ENCODE measurements around the gene HDAC4.

HDAC4 gene

DNA sequence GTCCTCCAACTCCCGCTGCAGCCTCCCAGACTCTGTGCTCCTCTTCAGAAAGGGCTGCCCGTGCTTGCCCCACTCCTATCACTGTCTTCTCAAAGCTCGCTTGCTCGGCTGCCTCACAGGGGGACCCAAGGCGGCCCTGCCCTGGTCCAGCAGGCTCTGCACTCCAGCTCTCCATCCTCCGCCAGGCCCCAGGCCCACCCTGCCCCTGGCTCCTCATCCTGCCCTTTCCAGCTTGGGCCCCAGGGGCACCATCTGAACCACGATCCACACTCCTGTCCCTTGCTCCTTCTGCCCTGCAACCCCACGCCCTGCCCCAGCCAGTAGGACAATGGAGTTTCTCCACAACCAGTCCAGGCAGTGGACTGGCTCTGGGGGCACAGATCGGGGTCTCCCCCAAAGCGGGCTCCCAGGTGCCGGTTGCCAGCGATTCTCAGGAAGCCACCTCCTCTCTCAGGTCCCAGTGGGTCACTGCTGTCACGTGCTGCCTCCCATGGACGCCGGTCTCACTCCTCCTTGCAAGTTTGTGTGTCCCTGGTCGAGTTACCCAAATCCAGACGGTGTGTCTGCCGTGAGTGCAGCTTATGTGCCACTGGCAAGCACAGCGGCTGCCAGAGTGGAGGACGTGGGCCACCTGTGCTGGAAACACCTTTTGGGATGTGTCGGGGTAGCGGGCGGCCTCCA lies 238.5 kb downstream of the HDAC4 start:
- intact Hi-C loops (cut with DNase I): no loop called here
- peak in 17 of 42 donors; percentile 1 to 37 (median 12) for DNase-seq

GRCh38 chr2:239161711-239162140 lies 239.1 kb downstream of the HDAC4 start:
- peak in 11 of 42 donors; percentile 0 to 22 (median 8) for DNase-seq
- intact Hi-C loops (cut with DNase I): no loop called here

DNA sequence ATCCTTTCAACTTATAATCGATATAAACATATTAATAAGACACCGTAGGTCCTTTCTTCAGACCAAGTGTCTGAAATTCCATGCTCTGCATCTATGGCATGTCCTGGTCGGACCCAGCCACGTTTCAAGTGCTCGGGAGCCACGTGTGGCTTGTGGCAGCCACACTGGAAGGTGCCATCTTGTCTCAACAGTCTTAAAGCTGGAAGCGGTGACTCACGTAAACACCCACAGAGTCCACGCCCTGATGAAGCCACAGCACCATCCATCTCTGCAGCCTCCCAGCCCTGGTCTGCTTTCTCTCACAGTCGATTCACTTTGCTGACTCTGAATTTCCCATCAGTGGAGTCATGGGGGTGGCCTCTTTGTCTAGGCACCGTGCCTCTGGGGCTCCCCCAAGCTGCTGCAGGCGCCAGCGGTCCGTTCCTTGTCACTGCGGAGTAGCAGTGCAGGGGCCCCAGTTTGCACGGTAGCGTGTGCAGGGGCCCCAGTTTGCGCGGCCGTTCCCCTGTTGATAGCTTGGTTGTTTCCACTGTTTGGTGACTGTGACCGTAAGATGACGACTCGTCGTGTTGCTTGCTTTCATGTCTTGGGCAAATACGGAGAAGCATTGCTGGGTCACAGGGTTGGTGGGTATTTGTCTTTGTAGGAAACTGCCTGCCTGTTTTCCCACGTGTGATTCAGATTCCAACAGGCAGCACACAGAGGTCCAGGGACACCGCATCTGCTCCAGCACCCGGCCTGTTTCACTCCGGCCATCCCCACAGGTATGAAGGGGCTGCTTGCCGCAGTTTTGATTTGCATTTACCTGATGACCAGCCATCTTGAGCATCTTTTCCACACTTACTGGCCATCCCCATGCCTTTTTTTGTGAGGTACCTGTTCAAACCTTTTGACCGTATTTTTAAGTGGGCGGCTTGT lies 240.3 kb downstream of the HDAC4 start:
- intact Hi-C loops (cut with DNase I): no loop called here
- DNase-seq: peak in 18 of 42 donors; percentile 0 to 34 (median 7)

DNA sequence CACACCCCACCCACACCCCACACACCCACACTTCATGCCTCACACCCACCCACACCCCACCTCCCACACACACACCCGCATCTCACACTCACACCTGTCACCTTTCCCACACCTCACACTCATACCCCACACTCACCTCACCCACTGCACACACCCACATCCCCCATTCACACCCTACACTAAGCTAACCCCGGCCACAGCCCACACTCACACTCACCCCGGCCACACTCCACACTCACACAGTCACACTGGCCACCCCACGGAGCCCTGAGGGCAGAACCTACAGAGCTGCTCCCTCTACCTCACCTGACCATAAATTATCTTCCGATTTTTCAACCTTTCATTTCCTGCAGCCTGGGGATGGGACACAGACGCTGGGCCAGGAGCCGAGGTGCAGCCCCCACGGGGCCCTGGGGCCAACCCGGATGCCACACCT lies 241.3 kb downstream of the HDAC4 start:
- intact Hi-C loops (cut with DNase I): no loop called here
- DNase-seq: peak in 15 of 42 donors; percentile 1 to 21 (median 8)

DNA sequence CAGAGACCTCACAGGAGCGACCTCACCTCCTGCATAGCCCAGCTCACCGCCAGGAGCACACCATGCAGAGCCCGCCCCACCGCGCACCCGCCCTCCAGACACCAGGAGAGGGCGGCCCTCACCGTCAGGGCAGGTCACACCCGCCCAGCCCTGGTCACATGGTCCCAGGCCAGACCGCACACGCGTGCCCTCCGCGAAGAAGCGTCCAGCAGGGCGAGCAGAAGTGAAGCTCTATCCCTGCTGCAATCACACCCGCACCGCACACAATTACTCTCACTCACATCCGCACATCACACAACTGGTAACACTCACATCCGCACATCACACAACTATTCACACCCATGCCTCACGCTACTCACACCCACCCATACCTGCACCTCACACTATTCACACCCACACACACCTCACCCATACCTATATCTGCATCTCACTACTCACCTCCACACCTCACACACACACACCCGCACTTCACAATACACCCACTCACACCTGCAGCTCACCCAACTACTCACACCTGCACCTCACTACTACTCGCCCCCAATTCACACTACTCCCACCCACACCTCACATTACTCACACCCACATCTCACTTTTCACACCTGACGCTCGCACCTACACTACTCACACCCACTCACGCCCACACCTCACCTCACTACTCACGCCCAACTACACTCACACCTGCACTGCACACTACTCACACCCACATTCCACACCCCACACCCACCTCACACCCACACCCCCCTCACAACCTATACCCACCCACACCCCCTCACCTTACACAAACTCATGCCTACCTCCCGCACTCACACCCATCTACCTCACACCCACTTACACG lies 242.0 kb downstream of the HDAC4 start:
- intact Hi-C loops (cut with DNase I): no loop called here
- DNase-seq: peak in 16 of 42 donors; percentile 5 to 35 (median 12)

- intact Hi-C loops (cut with DNase I): no loop called here
- peak in 18 of 42 donors; percentile 1 to 41 (median 13) for DNase-seq
Measured at GRCh38 chr2:239157771-239158170, 243.0 kb downstream of the HDAC4 start.

DNA sequence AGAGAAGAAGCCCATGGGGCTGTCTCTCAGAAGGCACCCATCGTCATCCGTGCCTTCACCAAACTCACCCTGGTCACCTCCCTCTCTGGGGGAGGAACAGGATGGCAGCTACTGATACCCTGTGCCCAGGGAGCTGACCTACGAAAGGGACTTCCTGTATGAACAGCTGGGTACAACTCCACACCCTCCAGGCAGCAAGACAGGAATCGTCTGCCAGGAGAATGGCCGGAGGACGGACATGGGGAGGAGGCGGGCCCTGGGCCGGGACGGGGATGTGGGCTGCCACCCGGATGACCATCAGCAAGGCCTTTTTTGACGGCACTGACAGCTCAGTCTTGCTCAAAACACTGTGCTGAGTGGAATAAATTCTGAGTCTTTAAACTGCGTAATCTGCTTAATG lies 243.6 kb downstream of the HDAC4 start:
- peak in 21 of 42 donors; percentile 4 to 71 (median 24) for DNase-seq
- intact Hi-C loops (cut with DNase I): no loop called here

DNA sequence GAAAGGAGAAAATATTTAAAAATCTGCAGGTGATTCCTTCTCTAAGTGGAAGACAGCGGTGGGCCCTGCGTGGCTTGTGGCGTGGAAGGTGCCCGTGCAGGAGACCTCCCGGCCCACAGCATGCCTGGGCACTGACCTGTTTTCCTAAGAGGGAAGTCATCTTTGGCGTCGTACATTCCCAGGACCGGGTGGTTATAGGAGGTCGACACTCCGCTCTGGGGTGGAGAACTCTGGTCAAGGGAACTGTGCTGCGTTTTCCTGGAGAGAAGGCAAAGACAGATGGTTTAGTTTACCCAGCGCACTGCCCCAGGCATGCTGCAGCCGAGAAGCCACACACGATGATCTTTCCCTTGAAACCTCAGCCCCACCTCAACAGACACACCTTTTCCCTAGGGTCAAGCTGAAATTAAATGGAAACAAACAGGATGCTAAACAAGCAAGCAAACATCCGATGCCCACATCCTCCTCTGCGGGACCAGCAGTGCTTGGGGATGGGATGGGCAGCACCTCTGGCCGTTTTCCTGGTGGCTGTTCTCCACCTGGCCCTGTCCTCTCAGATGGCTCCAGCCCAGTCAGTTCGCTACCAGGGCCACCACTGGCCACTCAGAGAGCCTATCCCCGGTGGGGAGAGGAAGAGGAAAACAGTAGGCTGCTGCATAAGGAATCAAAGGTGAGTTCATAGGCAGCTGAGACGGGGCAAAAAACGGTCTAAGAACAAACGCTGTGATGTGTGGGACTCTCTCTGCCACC lies 244.1 kb downstream of the HDAC4 start:
- peak in 17 of 42 donors; percentile 0 to 39 (median 14) for DNase-seq
- intact Hi-C loops (cut with DNase I): no loop called here

- intact Hi-C loops (cut with DNase I): no loop called here
- DNase-seq: peak in 12 of 42 donors; percentile 2 to 35 (median 11)
Measured at GRCh38 chr2:239155806-239156480, 244.9 kb downstream of the HDAC4 start.

DNA sequence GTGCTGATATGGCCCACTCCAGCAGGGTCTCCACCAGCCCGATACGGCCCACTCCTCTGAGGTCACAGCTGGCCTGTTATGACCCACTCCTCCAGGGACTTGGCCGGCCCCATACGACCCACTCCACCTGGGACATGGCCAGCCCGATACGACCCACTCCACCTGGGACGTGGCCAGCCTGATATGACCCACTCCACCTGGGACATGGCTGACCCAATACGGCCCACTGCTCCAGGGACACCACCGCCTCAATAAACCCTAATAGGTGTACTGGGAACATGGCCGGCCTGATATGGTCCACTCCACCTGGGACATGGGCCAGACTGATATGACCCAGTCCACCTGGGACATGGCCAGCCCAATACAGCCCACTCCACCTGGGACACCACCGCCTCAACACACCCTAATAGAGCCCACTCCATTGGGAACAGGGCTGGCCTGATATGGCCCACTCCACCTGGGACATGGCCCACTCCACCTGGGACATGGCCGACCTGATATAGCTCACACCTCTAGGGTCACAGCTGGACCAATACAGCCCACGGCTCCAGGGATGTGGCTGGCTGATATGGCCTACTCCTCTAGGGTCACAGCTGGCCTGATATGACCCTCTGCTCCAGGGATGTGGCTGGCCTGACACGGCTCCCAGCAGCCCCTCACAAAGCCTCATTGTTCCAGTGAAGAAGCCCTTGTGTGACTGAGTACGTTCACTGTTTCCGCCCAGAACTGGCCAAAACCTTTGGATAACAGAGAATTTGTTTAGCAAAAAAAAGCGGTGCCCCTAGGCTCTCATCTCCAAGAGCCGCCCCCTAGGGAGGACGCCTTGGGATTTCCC lies 245.6 kb downstream of the HDAC4 start:
- intact Hi-C loops (cut with DNase I): no loop called here
- peak; percentile 61 to 93 (median 86) for DNase-seq

GRCh38 chr2:239153806-239154591 lies 246.8 kb downstream of the HDAC4 start:
- intact Hi-C loops (cut with DNase I): no loop called here
- DNase-seq: peak in 19 of 42 donors; percentile 2 to 36 (median 11)

DNA sequence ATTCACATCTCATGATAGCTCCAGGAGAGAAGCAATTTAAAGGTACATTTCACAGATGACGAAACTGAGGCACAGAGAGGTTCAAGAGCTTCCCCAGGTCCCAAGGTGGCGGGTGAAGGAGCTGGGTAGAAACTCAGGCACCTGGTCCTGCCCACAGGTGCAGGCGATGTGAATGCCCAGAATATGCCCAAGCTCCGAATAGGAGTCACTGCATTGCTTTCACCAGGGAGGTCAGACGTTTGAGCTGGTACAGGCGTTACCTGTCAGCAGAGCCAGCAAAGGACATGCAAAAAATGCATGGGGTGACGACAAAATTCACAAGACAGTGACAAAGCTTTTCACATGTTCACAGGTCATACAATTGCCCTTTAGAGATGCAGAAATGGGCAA lies 247.9 kb downstream of the HDAC4 start:
- intact Hi-C loops (cut with DNase I): no loop called here
- peak in 16 of 42 donors; percentile 3 to 26 (median 7) for DNase-seq

DNA sequence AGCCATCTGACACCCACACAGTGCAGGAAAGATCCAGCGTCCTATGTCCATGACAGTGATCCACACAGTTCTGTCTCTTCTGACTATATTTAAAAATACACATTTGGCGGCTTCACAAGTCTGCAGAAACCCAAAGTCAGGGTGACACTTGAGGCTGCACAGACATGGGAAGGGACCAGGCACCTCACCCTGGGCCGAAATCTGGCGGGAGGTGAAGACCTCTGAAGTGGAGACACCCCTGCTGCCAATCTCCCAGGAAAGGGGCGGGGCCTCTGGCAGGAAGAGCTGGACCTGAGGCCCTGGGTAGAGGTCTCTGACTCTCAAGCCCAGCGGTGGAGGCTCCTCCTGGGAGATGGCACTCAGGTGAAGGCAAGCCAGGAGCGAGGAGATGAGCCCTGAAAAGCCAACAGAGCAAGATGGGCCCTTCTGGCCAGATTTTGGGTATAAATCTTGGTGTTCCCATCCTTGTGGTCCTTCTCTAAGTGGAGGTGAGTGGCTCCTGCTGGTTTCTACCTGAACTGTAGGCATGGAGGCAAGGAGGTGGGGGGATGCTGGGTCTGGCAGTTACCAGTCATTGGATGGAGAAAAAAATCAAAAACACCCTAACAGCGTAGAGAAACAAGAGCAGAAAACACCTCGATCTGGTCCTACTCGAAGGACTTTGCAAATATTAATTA lies 248.4 kb downstream of the HDAC4 start:
- intact Hi-C loops (cut with DNase I): no loop called here
- peak in 20 of 42 donors; percentile 2 to 45 (median 11) for DNase-seq

DNA sequence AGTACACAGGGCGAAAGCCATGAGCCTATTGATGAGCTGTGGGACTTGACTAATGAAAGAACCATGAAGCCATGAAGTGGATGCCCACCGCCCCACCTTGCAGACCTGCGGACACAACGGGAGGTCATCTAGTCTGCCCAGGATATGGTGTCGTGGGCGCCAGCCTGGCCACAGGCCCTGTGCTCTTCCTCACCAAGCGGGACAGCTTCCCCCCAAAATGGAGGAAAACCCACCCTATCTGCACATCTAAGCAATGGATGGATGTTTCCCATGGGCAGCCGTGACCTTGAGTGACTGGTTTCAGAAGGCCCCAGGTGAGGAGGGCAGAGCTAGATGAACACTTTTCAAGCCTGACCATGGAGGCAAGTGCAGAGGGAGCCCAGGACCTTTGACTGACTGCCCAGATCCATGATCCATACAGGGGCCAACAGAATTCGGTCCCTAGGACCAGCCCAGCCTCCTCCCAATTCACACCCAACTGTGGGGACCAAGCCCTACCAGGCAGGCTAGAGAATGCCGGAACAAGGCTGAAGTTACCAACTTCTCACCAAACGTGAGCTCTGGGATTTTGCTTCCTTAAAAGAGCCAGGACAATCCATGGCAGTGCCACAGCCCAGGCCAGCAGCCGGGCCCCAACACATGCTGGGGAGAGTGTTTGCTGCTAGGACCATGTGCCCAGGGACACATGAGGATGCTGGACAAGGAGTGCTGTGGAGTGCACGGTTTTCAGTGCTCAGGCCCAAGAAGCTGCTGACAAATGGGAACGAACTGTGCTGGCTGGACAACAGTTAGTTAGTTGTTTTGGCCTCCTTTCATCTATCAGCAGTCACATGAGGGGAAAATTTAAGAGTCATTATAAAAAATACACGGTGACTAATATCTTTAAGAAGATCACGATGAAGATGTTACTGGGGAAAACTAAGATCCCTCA lies 249.4 kb downstream of the HDAC4 start:
- intact Hi-C loops (cut with DNase I): no loop called here

More for the DNA sequence above, 249.4 kb downstream of the HDAC4 start:
- peak in 24 of 42 donors; percentile 10 to 70 (median 30) for DNase-seq

Data from head of caudate nucleus (tissue), 42 donors.